ENCODE data around the gene VPS18.

VPS18 gene

GRCh38 chr15:40933517-40933902 is 39.3 kb downstream of the VPS18 start:
- Histone ChIP-seq H3K27ac (ENCODE audit: poor library complexity, severe bottlenecking) (no peak overlapping the region), H3K36me3 (ENCODE audit: low read depth) (no peaks in the 10 kb centered on the region), H3K27me3 (ENCODE audit: insufficient read depth, poor library complexity, severe bottlenecking) (peaks cover 25% of the 10 kb centered on the region), H3K4me3 (ENCODE audit: severe bottlenecking) (no peak overlapping the region), H3K9me3 (ENCODE audit: severe bottlenecking) (no peaks in the 10 kb centered on the region), H3K4me1 (ENCODE audit: insufficient read depth, poor library complexity, severe bottlenecking) (no peaks in the 10 kb centered on the region)
- no peak for TF ChIP-seq CTCF (IDR thresholded peaks at IDR 0.05; ENCODE audit: poor library complexity, severe bottlenecking)
- no peak for DNase-seq (ENCODE audit: low spot score)
- ATAC-seq (ENCODE audit: low read depth) = no peak

GRCh38 chr15:40934457-40934856 is 40.2 kb downstream of the VPS18 start:
- ATAC-seq (ENCODE audit: low read depth) = no peak
- peak; percentile 66 for DNase-seq (ENCODE audit: low spot score)

GRCh38 chr15:40936234-40936708 is 42.0 kb downstream of the VPS18 start:
- peaks cover under 1% of the 10 kb centered on the region for H3K27me3 ChIP-seq (ENCODE audit: insufficient read depth, poor library complexity, severe bottlenecking)
- no peaks in the 10 kb centered on the region for H3K4me1 ChIP-seq (ENCODE audit: insufficient read depth, poor library complexity, severe bottlenecking)
- no peak overlapping the region for H3K4me3 ChIP-seq (ENCODE audit: severe bottlenecking)
- H3K9me3 ChIP-seq (ENCODE audit: severe bottlenecking) = no peaks in the 10 kb centered on the region
- ATAC-seq (ENCODE audit: low read depth) (no peak), DNase-seq (ENCODE audit: low spot score) (peak; percentile 76)
- H3K36me3 ChIP-seq (ENCODE audit: low read depth) = no peaks in the 10 kb centered on the region
- no peak overlapping the region for H3K27ac ChIP-seq (ENCODE audit: poor library complexity, severe bottlenecking)
- TF ChIP-seq CTCF (IDR thresholded peaks at IDR 0.05; ENCODE audit: poor library complexity, severe bottlenecking) = no peak

More at GRCh38 chr15:40934457-40934856, 40.2 kb downstream of the VPS18 start:
- H3K27ac ChIP-seq (ENCODE audit: poor library complexity, severe bottlenecking) = no peak overlapping the region
- no peaks in the 10 kb centered on the region for H3K9me3 ChIP-seq (ENCODE audit: severe bottlenecking)
- no peak for TF ChIP-seq CTCF (IDR thresholded peaks at IDR 0.05; ENCODE audit: poor library complexity, severe bottlenecking)
- no peak overlapping the region for H3K4me3 ChIP-seq (ENCODE audit: severe bottlenecking)
- no peaks in the 10 kb centered on the region for H3K36me3 ChIP-seq (ENCODE audit: low read depth)
- H3K27me3 ChIP-seq (ENCODE audit: insufficient read depth, poor library complexity, severe bottlenecking) = peaks cover 19% of the 10 kb centered on the region
- H3K4me1 ChIP-seq (ENCODE audit: insufficient read depth, poor library complexity, severe bottlenecking) = no peaks in the 10 kb centered on the region

DNA sequence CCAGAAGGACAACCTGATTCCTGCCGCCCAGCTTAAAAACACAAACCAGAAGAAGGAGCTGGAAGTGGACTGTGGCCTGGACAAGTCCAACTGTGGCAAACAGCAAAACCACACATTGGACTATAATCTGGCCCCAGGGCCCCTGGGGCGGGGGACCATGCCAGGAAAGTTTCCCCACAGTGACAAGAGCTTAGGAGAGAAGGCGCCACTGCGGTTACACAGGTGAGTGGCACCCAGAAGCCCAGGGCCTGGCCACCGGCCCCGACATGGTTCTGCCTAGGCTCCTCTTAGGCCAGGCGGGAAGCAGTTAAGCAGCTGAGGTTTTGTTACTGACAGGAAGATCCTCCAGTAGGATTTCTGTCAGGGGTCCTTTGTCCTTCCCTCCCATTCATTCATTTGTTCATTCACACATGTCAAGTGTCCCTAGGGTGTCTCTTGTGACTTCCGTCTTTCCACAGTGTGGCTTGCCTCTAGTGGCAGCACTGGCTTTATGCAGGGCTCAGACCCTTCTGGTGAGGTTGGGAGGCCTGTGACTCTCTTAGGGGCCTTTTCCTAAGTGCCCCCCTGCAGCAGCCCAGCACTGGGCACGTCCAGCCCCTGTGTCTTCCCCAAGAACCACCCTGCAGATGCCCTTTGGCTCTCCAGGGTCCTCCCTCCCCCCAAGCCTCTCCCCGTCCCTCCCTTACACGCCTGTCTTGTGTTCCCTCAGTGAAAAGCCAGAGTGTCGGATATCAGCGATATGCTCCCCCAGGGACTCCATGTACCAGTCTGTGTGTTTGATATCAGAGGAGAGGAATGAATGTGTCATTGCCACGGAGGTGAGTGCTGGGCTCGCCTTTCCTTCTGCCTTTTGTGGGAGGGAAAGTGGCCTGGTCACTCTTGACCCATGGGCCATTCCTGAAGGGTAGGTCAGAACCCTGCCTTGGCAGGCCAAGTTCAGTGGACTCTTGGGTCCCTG is 42.7 kb downstream of the VPS18 start:
- ATAC-seq (ENCODE audit: low read depth) (no peak), DNase-seq (ENCODE audit: low spot score) (peak; percentile 69)
- no peak for TF ChIP-seq CTCF (IDR thresholded peaks at IDR 0.05; ENCODE audit: poor library complexity, severe bottlenecking)
- no peak overlapping the region for H3K27ac ChIP-seq (ENCODE audit: poor library complexity, severe bottlenecking)
- no peaks in the 10 kb centered on the region for H3K4me1 ChIP-seq (ENCODE audit: insufficient read depth, poor library complexity, severe bottlenecking)
- H3K27me3 ChIP-seq (ENCODE audit: insufficient read depth, poor library complexity, severe bottlenecking) = no peaks in the 10 kb centered on the region
- H3K9me3 ChIP-seq (ENCODE audit: severe bottlenecking) = no peaks in the 10 kb centered on the region
- no peaks in the 10 kb centered on the region for H3K36me3 ChIP-seq (ENCODE audit: low read depth)
- H3K4me3 ChIP-seq (ENCODE audit: severe bottlenecking) = no peak overlapping the region

All from RWPE2 (cell line).